Endothelial cell of hepatic sinusoid (primary cell): ENCODE data around the gene DPT.

ENCODE experiments used
- in situ Hi-C: cut with HindIII; loops from 2 replicates; pipeline ENCODE4 v1.10.0; 2017; ENCODE audit warnings: low sequenced_read_pairs

Gene DPT

DNA sequence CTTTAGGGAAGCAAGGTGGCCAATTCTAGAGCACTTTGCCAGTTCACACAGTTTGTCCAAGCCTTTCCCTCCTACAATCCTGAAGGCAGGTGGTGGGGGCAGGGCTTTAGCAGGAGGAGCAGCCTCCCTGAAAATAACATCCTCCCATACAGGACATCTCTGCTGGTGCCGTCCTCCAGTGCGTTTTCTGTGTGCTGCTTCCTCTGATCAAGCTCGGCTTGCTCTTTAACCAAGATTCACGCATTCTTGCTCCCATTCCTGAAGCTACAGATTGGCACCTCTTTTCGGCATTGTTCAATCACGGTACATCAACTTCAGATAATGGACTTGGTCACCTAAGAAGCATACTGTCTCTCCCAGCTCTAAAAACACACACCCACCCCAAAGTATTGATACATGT is 7.5 kb upstream of the DPT start:
- in situ Hi-C loops, result loop anchor here (10.0 kb wide), 1 partner anchor 88 kb away; no protein-coding TSS in a partner anchor

DNA sequence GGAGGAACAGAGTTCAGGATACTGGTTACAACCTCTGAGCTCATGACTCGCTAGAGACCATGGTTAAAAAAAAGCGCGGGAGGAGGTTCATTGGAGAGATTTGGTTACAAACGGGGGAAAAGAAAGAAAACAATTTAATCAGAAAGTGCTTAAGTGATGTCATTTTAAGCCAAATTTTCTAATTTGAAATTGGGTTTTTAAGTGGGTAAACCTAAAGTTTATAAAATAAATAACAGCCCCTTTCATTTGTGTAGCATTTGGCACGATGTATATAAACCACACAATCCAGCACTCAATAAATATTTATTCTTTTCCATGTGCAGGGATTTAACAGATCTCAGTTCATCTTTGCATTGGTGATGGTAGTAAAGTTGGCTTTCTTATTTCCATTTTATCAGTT is 7.0 kb upstream of the DPT start:
- in situ Hi-C loops, result loop anchor here (10.0 kb wide), 1 partner anchor 89 kb away; no protein-coding TSS in a partner anchor

DNA sequence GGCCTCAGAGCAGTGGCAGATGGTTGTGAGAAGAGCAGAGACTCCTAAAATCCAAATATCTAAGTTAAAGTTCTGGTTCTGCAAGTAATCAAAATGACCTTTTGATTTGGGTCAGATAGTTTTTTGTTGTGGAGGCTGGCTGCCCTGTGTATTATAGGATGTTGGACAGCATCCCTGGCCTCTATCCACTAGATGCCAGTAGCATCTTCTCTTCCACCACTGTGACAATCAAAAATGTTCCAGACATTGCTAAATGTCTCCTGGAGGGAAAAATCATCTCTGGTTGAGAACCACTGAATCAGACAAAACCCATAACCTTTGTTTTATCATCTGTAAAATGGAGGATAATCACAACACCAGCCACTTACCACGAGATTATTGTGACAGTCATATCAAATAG is 5.9 kb upstream of the DPT start:
- in situ Hi-C loops, result loop anchor here (10.0 kb wide), 1 partner anchor 90 kb away; no protein-coding TSS in a partner anchor

- in situ Hi-C loops, result loop anchor here (10.0 kb wide), 1 partner anchor 91 kb away; no protein-coding TSS in a partner anchor
Measured at GRCh38 chr1:168734271-168734670, 5.3 kb upstream of the DPT start.

DNA sequence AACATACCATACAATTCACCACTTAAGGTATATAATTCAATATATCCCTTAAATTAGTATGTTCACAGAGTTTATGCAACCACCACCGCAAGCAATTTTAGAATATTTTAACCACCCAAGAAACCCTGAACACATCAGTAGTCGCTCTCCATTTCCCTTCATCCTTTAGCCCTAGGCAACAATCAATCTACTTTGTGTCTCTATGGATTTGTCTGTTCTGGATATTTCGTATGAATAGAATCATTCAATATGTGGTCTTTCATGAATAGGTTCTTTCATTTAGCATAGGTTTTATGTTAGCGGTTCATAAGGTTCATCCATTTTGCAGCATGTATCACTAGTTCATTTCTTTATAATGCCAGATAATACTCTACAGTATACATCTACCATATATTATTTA is 4.2 kb upstream of the DPT start:
- in situ Hi-C loops, result loop anchor here (10.0 kb wide), 1 partner anchor 92 kb away; no protein-coding TSS in a partner anchor

GRCh38 chr1:168732736-168733135 is 3.7 kb upstream of the DPT start:
- in situ Hi-C loops, result loop anchor here (10.0 kb wide), 1 partner anchor 92 kb away; no protein-coding TSS in a partner anchor

DNA sequence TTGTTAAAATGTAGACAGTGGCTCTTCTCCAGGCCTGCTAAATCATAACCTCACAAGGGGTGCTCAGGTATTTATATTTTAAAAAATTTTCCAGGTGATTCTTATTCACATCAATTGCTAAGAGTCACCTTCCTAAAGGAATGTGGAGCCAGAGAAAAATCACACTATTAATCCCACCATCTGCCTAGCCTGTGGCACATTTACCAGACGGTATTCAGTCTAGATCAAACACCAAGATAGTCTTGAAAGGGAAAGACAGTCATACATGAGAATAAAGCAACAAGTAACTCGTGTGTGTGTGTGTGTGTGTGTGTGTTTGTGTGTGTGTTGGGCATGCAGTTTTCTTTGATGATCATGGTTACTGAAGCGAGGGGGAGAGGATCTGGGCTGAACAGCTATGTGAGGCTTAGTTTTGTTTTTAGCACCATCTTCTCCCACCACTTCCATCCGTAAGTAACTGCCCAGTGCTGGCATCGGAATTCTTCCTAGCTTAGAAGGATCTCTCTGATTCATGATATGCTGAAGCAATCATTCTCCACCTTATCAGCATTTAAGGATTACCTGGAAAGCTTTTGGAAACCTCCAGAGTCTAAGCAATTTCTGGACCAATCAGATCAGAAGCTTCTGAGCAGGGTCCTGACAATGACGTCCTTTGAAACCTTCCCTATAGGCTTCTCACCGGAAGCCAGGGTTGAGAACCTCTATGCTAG is 2.4 kb upstream of the DPT start:
- in situ Hi-C loops, result loop anchor here (10.0 kb wide), 1 partner anchor 93 kb away; no protein-coding TSS in a partner anchor

- in situ Hi-C loops, result no loop called here
Measured at GRCh38 chr1:168729405-168729802, 398 bp upstream of the DPT start.

DNA sequence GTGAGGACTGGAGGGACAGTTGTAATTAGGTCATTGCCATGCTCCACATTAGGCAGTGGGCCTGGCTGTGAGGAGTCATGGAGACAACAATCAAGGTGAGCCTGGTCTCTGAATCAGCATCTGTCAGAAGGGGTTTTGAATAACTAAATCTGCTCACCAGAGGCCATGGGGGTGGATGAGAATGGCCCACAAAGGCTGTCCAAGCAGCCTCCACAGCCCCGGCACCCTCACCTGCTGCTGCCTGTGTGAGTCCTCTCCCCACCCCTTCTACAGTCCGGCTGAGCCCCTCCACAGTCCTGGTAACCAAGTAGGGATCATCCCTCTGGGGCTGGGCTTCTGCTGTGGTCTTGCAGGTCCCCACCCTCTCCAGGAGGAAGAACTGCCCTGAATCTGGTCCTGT is 2.3 kb downstream of the DPT start:
- in situ Hi-C loops, result no loop called here

GRCh38 chr1:168726281-168726680 is 2.7 kb downstream of the DPT start:
- in situ Hi-C loops, result no loop called here

DNA sequence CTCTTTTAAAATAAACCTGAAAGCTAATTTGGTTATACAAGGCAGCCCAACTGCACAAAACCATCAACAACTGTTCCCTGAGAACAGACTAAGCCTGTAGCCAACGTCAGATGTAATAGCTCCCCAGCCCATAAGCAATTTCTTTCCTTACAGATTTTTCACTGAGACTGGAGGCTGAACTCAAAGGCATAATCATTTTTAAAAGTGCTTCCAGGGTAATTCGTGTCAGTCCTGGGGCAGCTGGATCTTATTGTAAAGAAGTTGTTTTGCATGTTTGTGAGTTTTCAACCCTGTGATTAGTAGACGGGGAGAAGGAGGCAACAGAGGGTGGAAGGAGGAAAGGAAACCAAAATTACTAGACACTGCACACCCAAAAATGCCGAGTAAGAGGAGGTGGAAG is 3.2 kb downstream of the DPT start:
- in situ Hi-C loops, result no loop called here

GRCh38 chr1:168725060-168725459 is 3.9 kb downstream of the DPT start:
- in situ Hi-C loops, result no loop called here

DNA sequence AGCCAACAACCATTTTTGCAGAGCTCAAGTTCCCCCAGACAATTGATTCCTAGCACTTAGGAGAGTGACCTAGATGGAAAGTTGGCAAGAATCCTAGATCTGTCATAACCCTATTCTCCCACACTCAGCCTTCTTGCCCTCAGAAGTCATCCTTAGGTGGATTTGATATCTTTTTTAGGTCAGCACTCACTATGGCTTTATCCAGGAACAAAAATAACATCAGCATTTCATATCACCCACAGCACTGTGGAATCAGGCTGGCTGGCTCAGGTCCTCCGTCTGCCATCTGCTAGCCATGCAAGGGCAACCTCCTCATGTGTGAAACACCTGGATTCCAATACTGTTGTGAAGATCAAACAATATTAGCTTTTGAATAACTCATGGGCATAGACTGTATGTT is 6.0 kb downstream of the DPT start:
- in situ Hi-C loops, result loop anchor here (25.0 kb wide), 1 partner anchor 289 kb away; no protein-coding TSS in a partner anchor

GRCh38 chr1:168720839-168721238 is 8.2 kb downstream of the DPT start:
- in situ Hi-C loops, result loop anchor here (25.0 kb wide), 1 partner anchor 291 kb away; no protein-coding TSS in a partner anchor

DNA sequence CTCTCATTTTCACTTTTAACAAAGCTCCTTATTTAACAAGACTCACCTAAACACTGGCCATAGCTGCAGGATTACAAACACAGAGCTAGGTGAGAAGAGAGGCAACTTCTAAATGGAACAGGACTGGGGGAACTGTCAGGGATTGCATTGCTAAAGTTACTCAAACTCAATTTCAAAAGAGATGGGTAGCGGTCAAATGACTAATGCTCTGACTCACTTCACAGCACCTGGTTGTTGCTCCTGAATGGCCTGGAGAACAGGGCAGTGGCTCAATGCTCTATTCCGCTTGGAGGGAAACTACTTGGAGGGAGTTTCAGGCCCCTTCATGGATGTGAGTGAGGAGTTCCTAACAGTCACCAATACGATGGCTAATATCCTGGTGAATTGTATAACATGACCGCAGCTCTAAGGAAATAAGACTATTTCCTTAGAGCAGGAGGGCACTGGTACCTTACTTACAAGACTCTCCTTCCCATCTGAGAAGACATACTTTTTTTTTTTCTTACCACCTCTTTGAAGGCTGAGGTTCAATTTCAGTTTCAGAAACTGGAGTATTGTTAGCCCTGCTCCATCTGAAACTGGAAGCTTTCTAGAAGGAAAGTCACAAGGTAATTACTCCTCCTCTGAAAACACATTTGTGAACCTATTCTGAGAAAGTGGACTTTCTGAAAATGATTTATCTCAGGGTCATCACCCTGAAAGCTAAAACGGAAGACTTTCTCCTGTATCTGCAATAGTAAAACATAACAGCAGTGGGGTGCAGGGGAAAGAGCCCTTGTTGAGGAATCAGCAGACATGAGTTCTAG is 9.5 kb downstream of the DPT start:
- in situ Hi-C loops, result loop anchor here (25.0 kb wide), 1 partner anchor 293 kb away; no protein-coding TSS in a partner anchor

GRCh38 chr1:168717906-168718891 is 10.8 kb downstream of the DPT start:
- in situ Hi-C loops, result loop anchor here (25.0 kb wide), 1 partner anchor 294 kb away; no protein-coding TSS in a partner anchor

DNA sequence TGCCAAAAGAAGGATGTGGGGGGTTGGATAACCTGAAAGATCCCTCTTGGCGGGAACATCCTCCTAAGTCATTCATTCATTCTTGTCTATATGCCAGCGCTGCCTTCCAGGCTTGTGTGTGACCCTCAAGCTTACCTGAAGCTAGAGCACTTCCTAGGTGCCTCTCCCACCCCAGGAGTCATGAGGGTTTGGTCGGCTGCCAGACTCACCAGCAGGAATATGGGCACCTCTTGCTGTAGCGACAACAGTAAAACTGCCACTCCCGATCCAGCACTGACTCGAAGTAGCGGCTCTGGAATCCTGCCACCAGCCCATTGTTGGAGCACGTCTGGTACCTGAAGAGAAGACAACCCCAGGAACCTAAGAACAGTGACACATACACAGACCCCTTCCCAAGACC is 15.0 kb downstream of the DPT start:
- in situ Hi-C loops, result loop anchor here (25.0 kb wide), 1 partner anchor 298 kb away; no protein-coding TSS in a partner anchor

- in situ Hi-C loops, result loop anchor here (25.0 kb wide), 1 partner anchor 303 kb away; no protein-coding TSS in a partner anchor
Measured at GRCh38 chr1:168709405-168710363, 19.3 kb downstream of the DPT start.
